Measurements from ENCODE around the gene TOMM40.

The TOMM40 gene

GRCh38 chr19:44931541-44931940 lies 40.5 kb downstream of the TOMM40 start:
- DNase-seq: no peak

- DNase-seq: no peak
These were observed 48.6 kb downstream of the TOMM40 start for GRCh38 chr19:44939668-44940067.

GRCh38 chr19:44942067-44942571 lies 51.1 kb downstream of the TOMM40 start, which contains the start of gene APOC4:
Gene APOC4 (plus strand): TSS chr19:44942237. CDS start chr19:44942278, 41 bp downstream.
- no peak for DNase-seq

- no peak for DNase-seq
These were observed 52.8 kb downstream of the TOMM40 start for GRCh38 chr19:44943801-44944249.

GRCh38 chr19:44947041-44947581 lies 56.1 kb downstream of the TOMM40 start:
- no peak for DNase-seq

- no peak for DNase-seq
These were observed 57.2 kb downstream of the TOMM40 start for GRCh38 chr19:44948237-44948636.

GRCh38 chr19:44948763-44949374 lies 57.8 kb downstream of the TOMM40 start:
- no peak for DNase-seq

GRCh38 chr19:44949550-44949949 lies 58.5 kb downstream of the TOMM40 start:
- DNase-seq: no peak

- DNase-seq: peak; percentile 73
These were observed 60.4 kb downstream of the TOMM40 start for GRCh38 chr19:44951179-44952159.
